Activated T-helper 17 cell treated with anti-CD3 and anti-CD28 coated beads, Interleukin-2, amount 50 U/mL, for 72 hours (primary cell): ENCODE data around the gene PEMT. TPM values are rescaled to one million over a fixed set of nuclear protein-coding genes. Genes with fewer than 3 reads are reported as not detected.

Source experiments
- ATAC-seq: fragments of 150-1000 bp; cut with Tn5 transposase; replicated peaks from 2 replicates; pipeline ENCODE4 v1.10.0; 2021; ENCODE audit warnings: mild to moderate bottlenecking, moderate library complexity
- H3K27ac Mint-ChIP-seq: one replicate; pipeline ENCODE4 v1.8.0; 2022; ENCODE audit warnings: mixed read lengths
- H3K27me3 Mint-ChIP-seq: one replicate; pipeline ENCODE4 v1.8.0; 2022; ENCODE audit warnings: mixed read lengths
- H3K36me3 Mint-ChIP-seq: one replicate; pipeline ENCODE4 v1.8.0; 2022; ENCODE audit warnings: low read depth, mild to moderate bottlenecking, mixed read lengths
- H3K4me1 Mint-ChIP-seq: one replicate; pipeline ENCODE4 v1.8.0; 2022; ENCODE audit warnings: mixed read lengths
- H3K4me3 Mint-ChIP-seq: one replicate; pipeline ENCODE4 v1.8.0; 2022; ENCODE audit warnings: mild to moderate bottlenecking, mixed read lengths
- H3K9me3 Mint-ChIP-seq: one replicate; pipeline ENCODE4 v1.8.0; 2022; ENCODE audit warnings: mixed read lengths
- total RNA-seq, 2 donors: library from RNA; stranded (reverse); gene quantifications; one replicate each; pipeline ENCODE4 v1.2.3, GENCODE V29; 2022

PEMT gene
- total RNA-seq, 2 donors from 2014 or later, result 18.1 to 33.5 TPM

GRCh38 chr17:17570140-17570797 lies 21.2 kb downstream of the PEMT start:
- Mint-ChIP-seq H3K27ac (peak overlapping the region; percentile 47), H3K27me3 (no peaks in the 10 kb centered on the region), H3K4me1 (no peaks in the 10 kb centered on the region), H3K4me3 (no peak overlapping the region), H3K9me3 (no peaks in the 10 kb centered on the region), H3K36me3 (peaks cover 8% of the 10 kb centered on the region)
- ATAC-seq, result no peak

- Mint-ChIP-seq H3K27ac (no peak overlapping the region), H3K9me3 (no peaks in the 10 kb centered on the region), H3K27me3 (no peaks in the 10 kb centered on the region), H3K4me1 (no peaks in the 10 kb centered on the region), H3K36me3 (peaks cover 8% of the 10 kb centered on the region), H3K4me3 (no peak overlapping the region)
- no peak for ATAC-seq
These were observed 21.8 kb downstream of the PEMT start for GRCh38 chr17:17569691-17570090.

DNA sequence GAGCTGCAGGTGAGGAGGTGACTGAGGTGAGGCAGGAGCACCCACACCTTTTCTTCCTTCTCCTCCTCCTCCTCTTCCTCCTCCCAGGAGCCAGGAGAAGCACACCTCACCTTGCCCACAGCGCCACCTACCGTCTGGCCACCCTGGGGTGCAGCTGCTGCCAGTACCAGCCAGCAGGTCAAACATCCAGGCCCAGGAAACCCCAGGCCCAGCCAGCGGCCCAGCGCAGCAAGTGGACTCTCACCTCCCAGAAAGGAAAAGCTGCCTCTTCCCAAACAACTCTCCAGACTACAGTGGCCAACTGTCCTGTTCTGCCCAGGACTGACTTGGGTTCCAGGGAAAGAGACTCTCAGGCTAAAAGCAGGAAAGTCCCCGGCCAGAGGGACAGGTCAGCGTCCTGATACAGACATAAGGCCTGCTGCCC lies 22.7 kb downstream of the PEMT start:
- no peak overlapping the region for H3K27ac Mint-ChIP-seq
- peaks cover 8% of the 10 kb centered on the region for H3K36me3 Mint-ChIP-seq
- no peak overlapping the region for H3K4me3 Mint-ChIP-seq
- H3K27me3 Mint-ChIP-seq, result no peaks in the 10 kb centered on the region
- ATAC-seq, result peak; percentile 46
- H3K4me1 Mint-ChIP-seq, result no peaks in the 10 kb centered on the region
- no peaks in the 10 kb centered on the region for H3K9me3 Mint-ChIP-seq

DNA sequence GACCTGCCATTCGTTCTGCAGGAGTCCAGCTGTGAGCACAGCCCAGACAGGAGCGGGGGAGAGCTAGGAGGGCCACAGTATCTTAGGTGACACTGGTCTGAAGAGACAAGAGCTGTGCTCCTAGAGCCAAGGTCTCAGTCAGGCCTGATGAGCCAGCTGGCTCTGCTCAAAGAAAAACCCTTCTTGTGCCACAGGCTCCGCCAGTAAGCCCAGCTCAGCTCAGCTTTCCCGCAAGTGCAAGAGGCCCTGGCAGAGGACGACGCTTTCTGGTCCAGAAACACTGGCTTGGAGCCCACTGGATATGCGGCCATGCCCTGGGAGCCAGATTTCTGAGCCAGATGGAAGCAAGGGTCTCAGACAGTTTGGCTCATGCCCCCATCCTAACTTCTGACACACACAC lies 23.9 kb downstream of the PEMT start:
- Mint-ChIP-seq H3K4me1 (no peaks in the 10 kb centered on the region), H3K4me3 (no peak overlapping the region), H3K27me3 (no peaks in the 10 kb centered on the region), H3K9me3 (no peaks in the 10 kb centered on the region), H3K36me3 (peaks cover 6% of the 10 kb centered on the region), H3K27ac (no peak overlapping the region)
- no peak for ATAC-seq

DNA sequence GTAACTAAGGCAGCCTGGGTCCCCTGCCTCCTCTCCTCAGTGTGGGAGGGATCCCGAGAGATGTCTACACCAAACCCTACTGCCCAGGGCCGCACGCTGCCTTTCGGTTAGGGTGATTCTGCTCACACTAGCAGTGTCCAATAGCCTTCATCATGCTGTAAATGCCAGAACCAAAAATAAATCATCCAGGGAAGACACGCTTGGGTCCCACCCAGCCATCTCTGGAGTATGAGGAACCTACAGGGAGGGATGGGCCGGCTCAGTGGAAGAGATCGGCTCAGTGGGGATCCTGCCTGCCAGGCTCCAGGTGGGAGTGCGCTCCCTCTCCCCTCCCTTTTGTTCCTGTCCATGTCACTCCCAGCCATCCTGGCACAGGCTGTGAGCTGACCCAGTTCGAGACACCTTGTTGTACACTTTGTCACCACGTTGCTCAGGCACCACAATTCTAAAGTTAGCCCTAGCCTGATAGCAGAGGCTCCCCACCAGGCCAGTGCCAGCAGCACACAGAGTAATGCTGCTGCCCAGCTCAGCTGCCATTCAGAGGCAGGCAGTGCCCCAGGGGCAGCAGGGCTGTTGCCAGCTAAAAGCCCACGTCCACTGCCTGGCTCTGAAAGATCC lies 24.5 kb downstream of the PEMT start:
- no peak overlapping the region for H3K27ac Mint-ChIP-seq
- no peaks in the 10 kb centered on the region for H3K9me3 Mint-ChIP-seq

DNA sequence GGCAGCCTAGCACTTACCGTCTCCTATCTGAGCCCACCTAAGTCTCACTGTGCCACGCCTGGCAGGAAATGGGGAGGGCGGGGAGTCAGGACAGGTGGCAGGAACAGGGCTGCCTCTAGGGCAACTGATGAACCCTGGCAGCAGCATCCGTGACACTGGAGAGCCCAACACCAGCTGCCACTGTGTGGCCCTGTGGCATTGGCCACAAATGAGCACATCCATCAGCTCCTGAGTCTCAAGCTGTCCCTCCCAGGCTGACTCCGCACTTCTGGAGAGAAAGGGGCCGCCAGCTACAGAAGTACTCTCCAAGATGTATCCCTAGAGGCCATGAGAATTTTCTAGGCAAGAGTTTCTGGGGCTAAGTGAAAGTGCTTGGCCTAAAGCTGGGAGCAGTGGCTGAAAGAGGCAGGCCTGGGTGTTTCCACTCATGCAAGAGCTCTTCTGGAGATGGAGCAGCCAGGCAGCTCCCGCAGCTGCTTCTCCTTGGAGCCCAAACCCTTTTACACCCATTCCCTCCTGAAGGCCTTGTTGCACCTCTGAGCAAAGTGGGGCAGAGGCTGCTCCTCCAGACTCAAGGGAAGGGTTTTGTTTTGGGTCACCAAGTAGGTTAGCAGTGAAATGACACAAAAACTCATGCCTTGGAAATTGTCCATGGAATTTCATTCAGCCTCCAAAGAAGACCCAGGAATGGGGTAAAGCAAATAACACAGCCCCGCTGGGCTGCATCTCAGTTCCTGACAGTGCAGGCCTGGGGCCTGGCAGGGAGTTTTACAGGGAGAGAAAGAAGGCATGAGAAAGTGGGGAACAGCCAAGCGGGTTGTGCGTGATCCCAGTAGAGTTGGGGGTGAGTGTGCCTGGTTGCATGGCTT lies 25.8 kb downstream of the PEMT start:
- no peaks in the 10 kb centered on the region for H3K27me3 Mint-ChIP-seq
- H3K4me1 Mint-ChIP-seq, result no peaks in the 10 kb centered on the region
- H3K27ac Mint-ChIP-seq, result peak overlapping the region; percentile 20
- no peaks in the 10 kb centered on the region for H3K36me3 Mint-ChIP-seq
- H3K4me3 Mint-ChIP-seq, result no peak overlapping the region
- no peaks in the 10 kb centered on the region for H3K9me3 Mint-ChIP-seq
- ATAC-seq, result no peak

More for the DNA sequence above, 24.5 kb downstream of the PEMT start:
- Mint-ChIP-seq H3K4me3 (no peak overlapping the region), H3K4me1 (no peaks in the 10 kb centered on the region), H3K36me3 (peaks cover under 1% of the 10 kb centered on the region), H3K27me3 (no peaks in the 10 kb centered on the region)
- ATAC-seq, result no peak

DNA sequence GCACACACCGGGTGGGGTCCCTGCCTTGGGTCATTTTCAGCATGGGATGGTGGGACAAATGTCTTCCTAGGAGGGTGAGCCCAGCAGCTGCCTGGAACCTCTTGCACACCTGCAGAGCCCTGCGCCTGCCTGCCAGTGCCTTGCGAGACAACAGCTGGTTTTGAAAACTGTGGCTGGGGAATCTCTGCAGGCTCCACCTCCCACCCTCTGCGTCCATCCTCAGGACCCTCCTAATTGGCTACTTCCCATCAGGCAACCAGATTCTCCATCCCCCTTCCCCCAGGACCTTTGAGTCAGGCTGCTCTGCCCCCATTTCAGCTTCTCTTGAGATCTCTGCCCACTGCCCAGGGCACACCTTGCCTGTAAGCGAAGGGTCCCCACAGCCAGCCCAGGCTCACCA lies 26.6 kb downstream of the PEMT start:
- H3K36me3 Mint-ChIP-seq, result no peaks in the 10 kb centered on the region
- H3K27ac Mint-ChIP-seq, result no peak overlapping the region
- ATAC-seq, result no peak
- no peaks in the 10 kb centered on the region for H3K9me3 Mint-ChIP-seq
- H3K4me3 Mint-ChIP-seq, result no peak overlapping the region
- no peaks in the 10 kb centered on the region for H3K27me3 Mint-ChIP-seq
- H3K4me1 Mint-ChIP-seq, result no peaks in the 10 kb centered on the region

- no peaks in the 10 kb centered on the region for H3K4me1 Mint-ChIP-seq
- ATAC-seq, result no peak
- H3K9me3 Mint-ChIP-seq, result no peaks in the 10 kb centered on the region
- no peak overlapping the region for H3K27ac Mint-ChIP-seq
- no peaks in the 10 kb centered on the region for H3K27me3 Mint-ChIP-seq
- H3K36me3 Mint-ChIP-seq, result no peaks in the 10 kb centered on the region
- H3K4me3 Mint-ChIP-seq, result no peak overlapping the region
These were observed 27.2 kb downstream of the PEMT start for GRCh38 chr17:17564323-17564722.

DNA sequence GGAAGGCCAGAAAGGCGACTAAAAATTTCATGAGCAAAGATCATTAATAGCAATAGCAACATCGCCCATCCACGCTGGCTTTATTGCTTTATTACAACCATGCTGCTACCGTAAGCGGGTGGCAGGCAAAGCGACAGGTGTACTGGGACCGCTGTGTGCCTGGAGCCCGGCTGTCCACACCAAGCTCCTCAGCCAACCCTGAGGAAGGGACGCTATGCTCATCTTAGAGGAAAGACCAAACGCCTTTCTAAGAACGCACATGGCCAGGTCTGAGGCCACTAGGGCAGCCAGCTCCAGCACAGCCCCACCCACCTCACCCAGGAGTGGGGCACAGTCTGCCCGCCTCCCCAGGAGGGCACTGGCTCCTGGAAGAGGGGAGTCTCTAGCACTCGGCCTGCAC lies 28.0 kb downstream of the PEMT start:
- Mint-ChIP-seq H3K4me3 (no peak overlapping the region), H3K36me3 (no peaks in the 10 kb centered on the region), H3K27ac (no peak overlapping the region), H3K27me3 (no peaks in the 10 kb centered on the region), H3K4me1 (no peaks in the 10 kb centered on the region), H3K9me3 (no peaks in the 10 kb centered on the region)
- ATAC-seq, result no peak

- Mint-ChIP-seq H3K27ac (no peak overlapping the region), H3K4me3 (no peak overlapping the region), H3K4me1 (no peaks in the 10 kb centered on the region), H3K36me3 (no peaks in the 10 kb centered on the region), H3K27me3 (no peaks in the 10 kb centered on the region), H3K9me3 (no peaks in the 10 kb centered on the region)
- no peak for ATAC-seq
These were observed 29.4 kb downstream of the PEMT start for GRCh38 chr17:17562146-17562511.

- no peak for ATAC-seq
- Mint-ChIP-seq H3K4me1 (no peaks in the 10 kb centered on the region), H3K9me3 (no peaks in the 10 kb centered on the region), H3K36me3 (no peaks in the 10 kb centered on the region), H3K27ac (no peak overlapping the region), H3K4me3 (no peak overlapping the region), H3K27me3 (no peaks in the 10 kb centered on the region)
These were observed 29.9 kb downstream of the PEMT start for GRCh38 chr17:17561408-17562145.

DNA sequence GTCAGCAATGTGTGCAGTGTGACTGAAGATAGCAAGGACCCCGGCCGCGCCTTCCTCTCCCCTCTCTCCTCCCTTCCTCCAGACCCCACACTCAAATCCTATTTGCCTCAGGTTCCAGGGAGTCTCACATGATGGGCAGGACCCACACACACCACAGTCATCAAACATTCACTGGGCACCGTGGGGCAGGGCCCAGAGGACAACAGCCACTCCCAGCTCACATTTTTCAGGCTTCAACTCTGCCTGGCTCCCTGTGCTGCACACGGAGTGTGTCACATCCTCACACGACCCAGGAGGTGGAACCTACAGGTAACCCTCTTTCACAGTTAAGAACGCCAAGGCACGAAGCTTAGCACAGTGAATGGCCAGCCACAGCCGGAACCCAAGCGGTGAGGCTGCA lies 30.5 kb downstream of the PEMT start:
- ATAC-seq, result no peak
- H3K27ac Mint-ChIP-seq, result no peak overlapping the region
- H3K36me3 Mint-ChIP-seq, result no peaks in the 10 kb centered on the region
- no peaks in the 10 kb centered on the region for H3K4me1 Mint-ChIP-seq
- no peak overlapping the region for H3K4me3 Mint-ChIP-seq
- H3K9me3 Mint-ChIP-seq, result no peaks in the 10 kb centered on the region
- H3K27me3 Mint-ChIP-seq, result no peaks in the 10 kb centered on the region

DNA sequence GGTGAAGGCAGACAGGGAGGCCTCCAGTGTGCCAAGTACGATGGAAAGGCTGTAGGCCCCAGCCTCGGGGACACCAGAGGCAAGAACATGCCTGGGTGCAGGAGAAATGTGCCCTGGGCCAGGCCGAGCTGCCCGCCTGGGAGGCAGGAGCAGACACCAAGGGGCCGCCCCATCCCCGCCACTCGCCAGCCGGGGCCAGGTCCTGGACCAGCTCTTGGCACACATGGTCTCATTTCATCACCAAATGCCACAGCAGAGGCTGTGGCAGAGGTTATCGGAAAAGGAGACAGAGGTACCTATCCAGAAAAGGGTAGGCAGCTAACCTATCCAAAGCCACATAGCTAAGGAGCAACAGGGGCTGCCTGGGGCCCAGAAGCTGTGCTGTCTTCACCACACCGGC lies 31.3 kb downstream of the PEMT start:
- Mint-ChIP-seq H3K4me1 (no peaks in the 10 kb centered on the region), H3K27me3 (no peaks in the 10 kb centered on the region), H3K9me3 (no peaks in the 10 kb centered on the region), H3K27ac (no peak overlapping the region), H3K36me3 (no peaks in the 10 kb centered on the region), H3K4me3 (no peak overlapping the region)
- no peak for ATAC-seq

DNA sequence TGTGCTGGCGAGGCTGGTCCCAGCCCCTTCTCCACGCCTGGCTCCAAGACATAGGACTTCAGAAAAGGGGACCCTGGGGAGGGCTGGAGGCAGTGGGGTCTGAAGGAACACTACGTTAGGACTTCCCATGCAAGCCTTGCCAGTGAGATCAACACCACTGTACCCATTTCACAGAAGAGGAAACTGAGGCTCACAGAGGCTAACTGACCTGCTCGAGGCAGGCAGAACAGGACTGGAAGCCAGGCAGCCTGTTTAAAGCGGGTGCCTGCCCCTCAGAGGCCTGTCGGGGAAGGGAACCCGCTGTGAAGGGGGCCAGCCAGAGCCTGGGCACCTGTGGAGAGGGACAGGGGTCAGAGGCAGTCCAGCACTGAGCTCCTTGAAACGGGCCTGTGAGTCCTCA lies 32.3 kb downstream of the PEMT start:
- Mint-ChIP-seq H3K36me3 (no peaks in the 10 kb centered on the region), H3K4me1 (no peaks in the 10 kb centered on the region), H3K9me3 (no peaks in the 10 kb centered on the region), H3K4me3 (no peak overlapping the region), H3K27me3 (no peaks in the 10 kb centered on the region), H3K27ac (no peak overlapping the region)
- ATAC-seq, result no peak
